Glomerular visceral epithelial cell (primary cell): Measurements from ENCODE around the gene MTA1.

Experiments used
- DNase-seq: peaks from one replicate; pipeline ENCODE4 v3.0.0-alpha.2; 2016; ENCODE audit errors: extremely low spot score

Gene MTA1

DNA sequence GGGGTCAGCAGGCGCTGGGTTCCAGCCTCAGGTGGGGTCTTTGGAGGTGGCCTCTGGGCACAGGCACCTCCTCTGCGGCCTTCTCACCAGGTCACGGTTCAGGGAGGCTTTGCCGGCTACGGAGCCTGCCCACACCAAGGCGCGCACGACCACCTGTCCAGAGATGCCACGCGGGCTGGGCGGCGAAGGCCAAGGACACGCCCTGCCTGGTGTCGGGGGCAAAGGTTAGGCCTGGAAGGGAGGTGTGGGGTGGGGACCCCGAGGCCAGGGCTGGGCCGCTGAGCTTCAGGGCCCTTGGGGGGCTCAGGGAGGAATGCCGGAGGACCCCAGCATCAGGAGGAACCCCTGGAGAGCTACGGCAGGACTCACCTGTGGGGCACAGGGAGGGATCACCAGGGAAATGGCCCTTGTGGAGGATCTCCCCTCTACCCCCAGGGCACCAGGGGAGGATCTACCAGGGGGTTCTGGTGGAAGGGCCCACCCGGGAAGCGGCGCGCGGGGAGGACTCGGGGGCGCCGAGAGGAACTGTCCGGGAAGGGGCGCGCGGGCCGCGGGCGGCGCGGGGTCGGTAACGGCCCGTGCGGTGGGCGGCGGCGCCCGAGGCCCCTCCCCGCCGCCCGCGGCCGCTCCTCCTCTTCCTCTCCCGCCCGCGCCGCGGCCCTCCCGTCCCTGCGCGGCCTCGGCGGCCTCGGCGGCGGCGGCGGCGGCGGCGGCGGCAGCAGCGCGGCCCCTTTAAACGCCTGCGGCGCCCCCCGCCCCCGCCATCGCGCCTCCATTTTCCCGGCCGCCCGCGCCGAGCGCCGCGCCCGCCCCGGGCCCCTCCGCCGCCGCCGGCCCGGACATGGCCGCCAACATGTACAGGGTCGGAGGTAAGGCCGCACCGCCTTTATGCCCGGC lies at the start of gene MTA1:
TSS of gene MTA1 (plus strand) at position 633 of the 897 bp plus-strand sequence. CDS start at position 842, 209 bp downstream.
- DNase-seq: peak; percentile 45

DNA sequence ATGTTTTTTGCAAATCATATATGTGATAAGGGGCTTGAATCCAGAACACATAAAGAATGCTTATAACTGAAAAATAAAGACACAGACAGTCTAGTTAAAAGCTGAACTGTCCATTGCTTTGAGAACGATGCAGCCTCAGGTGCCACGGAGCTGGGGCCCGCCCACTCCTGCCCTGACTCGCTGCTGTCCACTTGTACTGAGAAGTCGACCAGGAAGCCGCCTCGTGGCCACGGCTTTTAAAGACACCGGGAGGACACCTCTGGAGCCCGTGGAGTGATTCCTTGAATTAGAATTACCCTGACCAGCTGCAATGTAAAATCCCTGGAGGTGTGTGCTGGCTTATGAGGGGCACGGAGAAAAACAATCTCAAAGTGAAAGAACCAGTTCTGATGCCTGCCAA lies 45.2 kb upstream of the MTA1 start:
- no peak for DNase-seq

DNA sequence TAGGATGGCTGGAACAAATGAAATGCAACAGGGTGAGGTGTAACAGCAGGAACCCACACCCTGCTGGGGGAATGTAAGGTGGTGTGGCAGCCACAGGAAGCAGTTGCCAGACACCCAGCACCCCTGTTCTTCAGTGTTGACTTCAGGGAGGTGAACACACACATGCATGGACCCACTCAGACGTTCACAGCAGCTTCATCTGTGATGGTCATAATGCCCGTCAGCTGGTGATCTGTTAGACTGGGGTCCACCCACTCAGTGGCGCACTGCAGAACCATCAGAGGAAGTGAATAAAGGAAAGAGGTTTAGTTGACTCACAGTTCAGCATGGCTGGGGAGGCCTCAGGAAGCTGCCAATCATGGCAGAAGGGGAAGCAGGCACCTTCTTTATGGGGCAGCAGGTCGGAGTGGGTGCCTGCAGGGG lies 44.0 kb upstream of the MTA1 start:
- no peak for DNase-seq

DNA sequence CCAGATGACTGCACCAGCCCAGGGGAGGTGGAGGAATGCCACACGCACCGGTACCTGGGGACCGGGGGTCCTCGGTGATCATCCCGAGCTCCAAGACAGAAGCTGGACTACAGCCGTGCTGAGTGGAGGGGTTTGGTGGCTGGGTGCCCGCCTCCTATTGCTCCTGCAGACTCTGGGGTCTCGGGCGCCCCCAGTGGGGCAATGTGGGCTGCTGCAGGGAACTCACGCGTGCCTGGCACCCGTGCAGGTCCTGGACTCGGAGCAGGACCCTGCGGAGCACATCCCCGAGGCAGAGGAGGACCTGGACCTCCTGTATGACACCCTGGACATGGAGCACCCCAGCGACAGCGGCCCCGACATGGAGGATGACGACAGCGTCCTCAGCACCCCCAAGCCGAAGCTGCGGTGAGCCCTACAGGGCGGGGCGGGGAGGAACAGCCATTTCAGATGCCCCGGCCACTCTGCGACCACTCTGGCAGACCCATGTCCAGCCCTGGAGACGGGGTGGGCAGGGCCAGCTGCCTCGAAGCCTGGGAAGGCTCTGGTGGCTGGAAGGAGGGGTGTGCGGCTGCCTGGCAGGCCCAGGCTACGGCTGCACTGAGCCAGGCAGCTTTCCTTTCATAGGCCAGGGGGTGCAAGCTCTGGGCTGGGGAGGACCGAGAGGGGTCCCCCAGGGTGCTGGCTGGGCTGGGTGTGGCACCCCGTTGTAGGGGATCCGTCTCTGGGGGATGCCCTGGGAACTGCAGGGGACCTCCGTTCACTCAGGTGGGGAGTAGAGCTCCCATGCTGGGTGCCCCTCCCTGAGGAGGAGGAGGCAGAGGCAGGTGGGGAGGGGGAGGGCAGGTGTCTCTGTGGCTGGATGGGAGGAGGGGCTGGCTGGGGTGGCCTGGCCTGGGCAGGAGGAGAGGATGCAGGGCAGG lies 42.8 kb upstream of the MTA1 start:
- no peak for DNase-seq

DNA sequence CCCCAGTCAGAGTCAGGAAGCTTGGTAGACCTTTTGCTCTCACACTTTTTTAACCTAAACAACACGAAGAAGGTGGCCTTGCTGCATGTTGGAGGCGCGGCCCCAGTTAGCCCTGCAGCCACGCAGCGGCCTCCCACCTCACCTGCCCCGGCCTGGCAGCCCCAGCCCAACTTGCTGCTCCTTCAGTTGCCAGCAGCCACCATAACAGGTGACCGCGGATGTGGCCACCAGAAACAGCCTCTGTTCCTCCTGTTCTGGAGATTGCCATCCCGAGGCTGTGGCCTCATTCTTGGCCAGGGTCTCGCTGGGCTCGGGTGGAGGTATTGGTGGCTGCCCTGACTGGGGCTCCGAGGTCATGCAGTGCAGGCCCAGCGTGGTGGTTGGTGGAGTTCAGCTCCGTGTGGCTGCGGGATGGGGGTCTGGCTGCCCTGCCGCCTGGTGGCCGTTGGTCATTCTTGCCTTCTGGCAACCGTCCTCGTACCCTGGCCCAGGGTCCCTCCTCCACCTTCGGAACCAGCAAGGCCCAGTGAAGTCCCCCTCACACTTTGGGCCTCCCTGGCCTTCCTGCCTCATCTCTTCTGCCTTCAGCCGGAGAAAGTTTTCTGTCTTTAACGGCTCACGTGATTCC lies 42.0 kb upstream of the MTA1 start:
- no peak for DNase-seq

DNA sequence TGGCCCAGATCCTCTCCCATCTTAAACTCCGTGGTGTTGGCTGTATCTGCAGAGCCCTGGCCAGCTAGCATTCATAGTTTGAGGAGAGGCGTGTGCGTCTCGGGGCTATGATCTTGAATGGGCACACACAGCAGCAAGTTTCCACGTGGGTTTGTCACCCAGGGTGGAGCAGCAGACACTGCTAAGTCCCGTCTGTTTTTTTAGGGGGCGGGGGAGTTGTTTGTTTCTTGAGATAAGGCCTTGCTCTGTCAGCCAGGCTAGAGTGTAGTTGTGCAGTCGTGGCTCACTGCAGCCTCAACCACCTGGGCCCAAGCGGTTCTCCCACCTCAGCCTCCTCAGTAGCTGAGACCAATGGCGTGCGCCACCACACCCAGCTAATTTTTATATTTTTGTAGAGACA lies 41.4 kb upstream of the MTA1 start:
- DNase-seq: no peak

DNA sequence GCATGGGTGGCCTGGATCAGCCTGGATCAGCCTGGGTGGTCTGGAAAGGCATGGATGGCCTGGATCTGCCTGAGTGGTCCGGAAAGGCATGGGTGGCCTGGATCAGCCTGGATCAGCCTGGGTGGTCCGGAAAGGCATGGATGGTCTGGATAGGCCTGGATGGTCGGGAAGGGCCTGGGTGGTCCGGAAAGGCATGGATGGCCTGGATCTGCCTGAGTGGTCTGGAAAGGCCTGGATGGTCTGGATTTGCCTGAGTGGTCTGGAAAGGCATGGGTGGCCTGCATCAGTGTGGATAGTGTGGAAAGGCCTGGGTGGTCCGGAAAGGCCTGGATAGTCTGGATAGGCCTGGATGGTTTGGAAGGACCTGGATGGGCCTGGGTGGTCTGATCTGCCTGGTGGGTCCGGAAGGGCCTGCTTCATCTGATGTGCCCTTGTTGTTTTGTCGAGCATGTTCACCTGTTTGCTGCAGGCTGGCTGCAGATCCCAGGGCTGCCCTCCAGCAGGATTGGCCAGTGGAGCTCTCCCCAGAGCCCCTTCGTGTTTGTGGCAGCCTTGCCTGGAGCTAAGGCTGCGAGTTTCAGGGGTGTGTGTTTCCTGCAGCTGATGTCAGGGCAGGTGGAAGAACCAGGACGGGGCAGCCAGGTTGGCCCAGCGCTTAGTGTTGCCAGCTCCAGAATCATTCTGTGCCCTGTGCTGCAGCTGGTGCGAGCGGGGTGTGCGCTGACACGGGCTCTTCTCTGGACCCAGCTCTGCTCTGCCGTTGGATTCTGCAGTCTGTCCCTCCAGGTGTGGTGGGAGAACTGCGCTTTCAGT lies 40.5 kb upstream of the MTA1 start:
- no peak for DNase-seq

DNA sequence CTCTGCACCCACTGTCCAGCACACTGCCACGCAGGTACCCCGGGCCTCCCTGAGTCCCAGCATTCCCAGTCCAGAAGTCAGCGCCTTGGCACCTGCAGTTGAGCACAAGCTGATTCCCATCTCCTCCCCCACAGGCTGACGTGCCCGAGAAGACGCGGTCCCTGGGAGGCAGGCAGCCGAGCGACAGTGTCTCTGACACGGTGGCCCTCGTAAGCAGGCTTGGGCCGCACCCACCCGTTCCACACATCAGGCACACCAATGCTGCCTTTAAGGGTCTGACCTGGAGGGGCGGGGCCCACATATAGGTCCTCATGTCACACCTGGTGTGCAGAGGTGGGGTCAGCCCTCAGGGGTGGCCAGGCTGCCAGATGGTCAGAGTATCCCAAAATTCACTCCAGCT lies 39.7 kb upstream of the MTA1 start:
- no peak for DNase-seq

DNA sequence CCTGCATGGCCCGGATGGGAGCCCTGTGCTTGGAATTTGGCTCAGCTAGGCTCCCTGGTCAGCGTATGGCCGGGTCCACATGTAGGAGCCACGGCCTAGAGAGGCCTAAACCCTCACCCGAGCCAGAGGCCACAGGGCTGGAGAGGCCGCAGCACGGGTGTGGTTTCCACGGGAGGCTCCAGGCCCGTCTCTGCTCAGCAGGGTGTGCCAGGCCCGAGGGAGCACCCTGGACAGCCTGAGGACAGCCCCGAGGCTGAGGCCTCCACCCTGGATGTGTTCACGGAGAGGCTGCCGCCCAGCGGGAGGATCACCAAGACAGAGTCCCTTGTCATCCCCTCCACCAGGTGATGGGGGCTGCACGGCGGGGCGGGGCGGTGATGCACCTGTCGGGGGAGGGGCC lies 38.9 kb upstream of the MTA1 start:
- no peak for DNase-seq

DNA sequence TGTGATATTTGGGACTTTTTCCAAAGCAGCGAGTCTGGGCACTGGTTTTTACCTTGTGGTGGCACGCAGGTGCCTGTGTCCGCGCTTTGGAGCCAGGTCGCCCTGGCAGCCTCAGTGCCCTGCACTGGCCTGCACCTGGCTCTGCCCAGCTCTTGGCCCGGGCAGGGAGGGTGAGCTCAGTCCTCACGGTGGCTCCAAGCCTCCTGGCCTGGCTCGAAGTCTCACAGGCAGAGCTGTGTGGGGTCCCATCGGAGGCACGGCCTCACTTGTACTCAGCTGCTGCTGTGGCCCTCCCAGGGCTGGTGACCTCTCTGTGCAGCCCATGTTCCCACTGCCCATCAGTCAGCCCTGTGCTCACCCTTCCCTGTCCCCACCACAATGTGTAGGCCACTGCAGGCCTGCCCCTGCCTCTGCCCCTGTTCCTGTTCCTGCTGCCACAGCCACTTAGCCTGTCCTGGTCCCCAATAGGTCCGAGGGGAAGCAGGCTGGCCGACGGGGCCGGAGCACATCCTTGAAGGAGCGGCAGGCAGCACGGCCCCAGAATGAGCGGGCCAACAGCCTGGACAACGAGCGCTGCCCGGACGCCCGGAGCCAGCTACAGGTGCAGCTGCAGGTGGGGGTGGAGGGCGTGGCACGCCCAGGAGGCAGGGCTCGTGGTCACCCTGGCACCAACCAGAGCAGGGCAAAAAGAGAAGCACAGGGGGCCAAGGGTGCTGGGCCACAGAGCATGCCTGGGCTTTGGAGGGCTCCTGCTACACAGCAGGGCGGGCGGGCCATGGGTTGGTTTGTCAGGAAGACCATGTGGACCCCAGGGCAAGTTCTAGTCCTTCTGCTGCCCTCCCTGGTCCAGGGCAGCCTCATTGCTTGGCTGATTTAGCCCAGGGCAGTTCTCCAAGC lies 37.9 kb upstream of the MTA1 start:
- DNase-seq: no peak

DNA sequence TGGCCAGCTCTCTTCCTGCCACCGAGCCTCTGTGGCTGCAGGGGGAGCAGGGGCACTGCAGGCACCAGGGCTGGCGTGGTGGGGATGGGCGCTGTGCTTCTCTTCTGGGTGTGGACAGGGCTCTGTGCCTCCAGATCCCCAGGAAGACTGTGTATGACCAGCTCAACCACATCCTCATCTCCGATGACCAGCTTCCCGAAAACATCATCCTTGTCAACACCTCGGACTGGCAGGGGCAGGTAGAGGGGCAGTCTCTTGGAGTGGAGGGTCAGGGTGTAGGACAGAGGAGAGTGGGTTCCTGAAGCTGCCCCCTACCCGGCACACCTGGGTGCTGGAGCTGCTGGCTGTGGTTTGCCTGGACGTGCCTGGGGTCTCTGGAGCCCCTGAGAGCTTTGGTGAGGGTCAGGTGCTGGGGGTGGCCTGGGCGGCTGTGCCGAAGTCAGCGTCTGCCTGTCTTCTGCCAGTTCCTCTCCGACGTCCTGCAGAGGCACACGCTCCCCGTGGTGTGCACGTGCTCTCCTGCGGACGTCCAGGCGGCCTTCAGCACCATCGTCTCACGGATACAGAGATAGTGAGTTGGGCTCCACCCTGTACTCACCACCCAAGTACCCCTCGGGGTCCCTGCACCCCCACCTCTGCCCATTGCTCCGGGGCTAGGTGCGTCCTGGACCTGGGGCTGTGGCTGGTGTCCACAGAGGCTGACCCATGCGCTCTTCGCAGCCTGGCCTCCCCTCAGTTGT lies 37.1 kb upstream of the MTA1 start:
- DNase-seq: no peak

DNA sequence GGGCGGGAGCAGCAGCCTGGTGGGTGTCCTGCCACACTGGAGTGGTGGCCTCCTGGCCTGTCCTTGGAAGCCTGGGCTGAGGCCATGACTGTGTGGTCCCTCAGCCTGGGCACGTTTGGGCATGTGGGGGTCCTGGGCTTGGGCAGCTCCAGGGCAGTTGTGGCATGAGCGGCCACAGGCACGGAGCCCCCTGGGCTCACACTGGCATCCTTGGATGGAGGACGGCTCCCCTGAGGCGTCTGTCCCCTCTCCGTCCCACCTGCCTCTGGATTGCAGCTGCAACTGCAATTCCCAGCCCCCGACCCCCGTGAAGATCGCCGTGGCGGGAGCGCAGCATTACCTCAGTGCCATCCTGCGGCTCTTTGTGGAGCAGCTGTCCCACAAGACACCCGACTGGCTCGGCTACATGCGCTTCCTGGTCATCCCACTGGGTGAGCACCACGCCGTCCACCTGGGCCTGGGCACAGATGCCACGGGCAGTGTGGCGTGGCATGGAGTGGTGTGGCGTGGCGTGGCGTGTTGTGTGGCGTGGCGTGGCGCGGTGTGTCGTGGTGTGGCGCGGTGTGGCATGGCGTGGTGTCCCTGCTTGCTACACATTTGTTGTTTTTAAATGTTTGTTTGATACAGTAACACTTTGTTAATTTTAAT lies 36.4 kb upstream of the MTA1 start:
- no peak for DNase-seq

DNA sequence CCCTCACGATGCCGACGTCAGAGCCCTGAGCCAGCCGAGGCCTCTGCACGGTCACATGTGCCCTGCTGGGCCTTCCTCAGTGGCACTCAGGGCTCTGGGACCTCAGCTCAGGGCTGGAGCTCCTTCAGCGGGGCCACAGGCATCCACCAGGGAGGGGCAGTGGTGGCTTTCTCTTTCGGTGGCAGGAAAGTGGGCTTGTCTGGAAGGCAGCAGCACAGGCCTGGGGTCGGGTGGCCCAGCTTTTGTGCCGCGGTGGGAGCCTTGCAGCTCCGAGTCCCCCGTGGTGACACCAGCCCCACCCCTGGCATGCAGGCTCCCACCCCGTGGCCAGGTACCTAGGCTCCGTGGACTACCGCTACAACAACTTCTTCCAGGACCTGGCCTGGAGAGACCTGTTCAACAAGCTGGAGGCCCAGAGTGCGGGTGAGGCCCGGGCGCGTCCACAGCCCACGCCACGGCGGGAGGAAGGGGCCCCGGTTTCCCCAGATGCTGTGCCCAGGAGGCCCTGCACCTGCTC lies 35.5 kb upstream of the MTA1 start:
- no peak for DNase-seq

DNA sequence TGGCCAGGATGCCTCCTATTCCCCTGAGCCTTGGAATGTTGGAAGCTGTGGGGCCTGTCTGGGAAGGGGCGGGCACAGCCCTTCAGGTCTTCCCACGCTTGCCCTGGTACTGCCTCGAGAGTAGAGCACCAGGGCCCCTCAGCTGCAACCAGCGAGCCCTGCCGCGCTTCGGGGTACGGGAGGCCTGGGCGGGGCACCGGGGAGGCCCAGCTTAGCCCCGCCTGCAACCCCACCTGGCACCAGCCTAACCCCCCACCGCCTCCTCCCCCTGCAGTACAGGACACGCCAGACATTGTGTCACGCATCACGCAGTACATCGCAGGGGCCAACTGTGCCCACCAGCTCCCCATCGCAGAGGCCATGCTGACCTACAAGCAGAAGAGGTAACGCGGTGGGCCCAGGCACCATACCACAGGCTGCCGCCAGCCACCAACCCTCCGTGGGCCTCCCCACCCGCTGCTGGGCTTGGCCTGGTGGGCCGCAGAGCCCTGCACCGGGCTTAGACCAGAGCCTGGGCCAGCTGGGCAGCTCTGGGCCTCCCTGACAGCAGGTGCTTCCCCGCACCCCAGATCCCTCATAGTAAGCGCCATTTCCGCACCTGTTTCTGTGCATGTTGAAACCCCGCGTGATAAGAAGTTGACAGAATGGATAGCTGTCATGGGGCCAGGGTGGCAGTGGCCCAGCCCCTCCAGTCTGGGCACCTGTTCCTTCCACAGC lies 34.9 kb upstream of the MTA1 start:
- DNase-seq: no peak

DNA sequence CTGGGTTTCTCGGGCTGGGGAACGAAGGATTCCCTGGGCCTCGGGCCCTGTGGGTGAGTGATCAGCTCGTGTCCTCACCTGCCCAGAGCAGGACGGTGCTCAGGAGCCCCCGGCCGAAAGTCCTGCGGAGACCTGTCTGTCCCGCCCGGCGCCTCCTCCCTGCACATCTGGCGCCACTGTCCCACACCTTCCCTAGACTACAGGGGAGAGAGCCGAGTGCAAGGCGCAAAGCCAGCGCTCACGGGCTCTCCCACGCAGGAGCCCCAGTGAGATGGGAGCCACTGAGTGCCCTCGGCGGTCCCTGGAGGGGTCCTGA lies 34.3 kb upstream of the MTA1 start:
- no peak for DNase-seq

DNA sequence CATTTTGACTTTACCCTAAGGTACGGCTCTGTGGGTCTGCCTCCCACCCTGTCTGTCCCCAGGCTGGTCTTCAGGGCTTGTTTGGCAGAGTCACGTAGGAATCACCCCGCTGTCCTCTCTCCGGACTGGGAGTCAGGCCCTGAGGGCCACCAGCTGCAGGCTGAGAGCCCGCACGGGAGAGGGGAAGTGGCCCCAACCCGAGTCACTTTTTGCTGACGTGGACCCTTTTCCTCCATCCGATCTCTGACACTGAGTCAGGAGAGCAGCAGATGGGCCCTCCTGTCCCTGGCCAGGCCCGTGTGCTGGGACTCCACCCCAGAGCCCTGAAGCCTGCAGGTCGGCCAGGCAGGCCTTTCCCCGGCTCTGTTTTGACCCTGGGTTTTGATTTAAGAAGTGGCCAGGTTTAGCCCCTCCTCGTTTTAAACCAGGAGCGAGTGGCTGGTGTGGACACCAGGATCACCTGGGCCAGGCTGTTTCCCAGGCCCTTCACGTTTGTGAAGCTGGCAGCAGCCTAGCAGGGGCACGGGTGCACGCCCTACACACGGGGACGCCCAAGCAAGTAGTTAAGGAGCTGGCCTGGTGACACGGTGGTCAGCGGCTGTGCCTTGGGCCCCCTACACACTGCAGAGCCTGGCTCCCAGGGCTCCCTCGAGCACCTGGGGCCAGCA lies 33.8 kb upstream of the MTA1 start:
- no peak for DNase-seq

DNA sequence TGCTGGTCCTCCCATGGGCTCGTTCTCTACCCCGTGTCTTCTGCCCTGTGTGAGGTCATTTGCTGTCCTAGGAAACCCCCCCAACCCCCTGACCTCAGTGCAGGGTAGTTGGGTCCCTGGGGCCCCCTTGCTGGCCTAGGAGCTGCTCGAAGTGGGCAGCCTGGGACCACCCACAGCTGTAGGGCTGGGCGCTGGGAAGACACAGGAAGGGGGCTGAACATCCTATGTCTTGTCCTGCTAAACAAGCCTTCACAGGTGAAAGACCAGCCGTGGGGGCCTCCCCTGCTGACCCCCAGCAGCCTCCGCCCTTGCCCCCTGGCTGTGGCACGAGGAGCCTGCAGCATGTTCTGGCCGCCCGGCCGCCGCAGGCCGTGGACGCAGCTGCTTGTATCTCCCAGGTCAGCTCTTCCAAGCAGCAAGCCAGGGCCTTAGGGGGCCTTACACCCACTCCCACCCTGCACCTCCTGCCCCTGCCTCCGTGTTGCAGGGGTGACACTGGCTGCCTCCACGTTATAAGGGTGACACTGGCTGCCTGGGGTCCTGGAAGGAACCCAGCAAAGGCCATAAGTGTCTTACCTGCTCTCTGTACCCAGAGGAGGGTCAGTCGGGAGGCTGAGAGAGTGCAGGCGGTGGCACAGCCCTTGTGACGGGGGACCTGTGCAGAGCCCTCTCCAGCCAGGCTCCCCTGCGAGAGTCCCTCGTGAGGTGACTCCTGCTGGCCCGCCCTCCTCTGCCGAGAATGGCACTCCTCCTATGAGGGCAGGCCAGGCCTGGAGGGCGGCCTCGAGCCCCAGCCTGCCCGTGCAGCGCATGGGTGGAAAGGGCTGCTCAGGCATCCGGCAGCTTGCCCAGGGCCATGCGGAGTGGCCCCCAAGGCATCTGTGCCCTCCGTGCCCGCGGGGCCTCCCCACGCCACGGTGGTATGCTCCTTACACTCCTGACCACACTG lies 32.8 kb upstream of the MTA1 start:
- DNase-seq: no peak
